ENCODE results near the gene USP9X.
A peak's percentile ranks its signal among the peaks of the same experiment; 100 is the strongest.

Gene USP9X

DNA sequence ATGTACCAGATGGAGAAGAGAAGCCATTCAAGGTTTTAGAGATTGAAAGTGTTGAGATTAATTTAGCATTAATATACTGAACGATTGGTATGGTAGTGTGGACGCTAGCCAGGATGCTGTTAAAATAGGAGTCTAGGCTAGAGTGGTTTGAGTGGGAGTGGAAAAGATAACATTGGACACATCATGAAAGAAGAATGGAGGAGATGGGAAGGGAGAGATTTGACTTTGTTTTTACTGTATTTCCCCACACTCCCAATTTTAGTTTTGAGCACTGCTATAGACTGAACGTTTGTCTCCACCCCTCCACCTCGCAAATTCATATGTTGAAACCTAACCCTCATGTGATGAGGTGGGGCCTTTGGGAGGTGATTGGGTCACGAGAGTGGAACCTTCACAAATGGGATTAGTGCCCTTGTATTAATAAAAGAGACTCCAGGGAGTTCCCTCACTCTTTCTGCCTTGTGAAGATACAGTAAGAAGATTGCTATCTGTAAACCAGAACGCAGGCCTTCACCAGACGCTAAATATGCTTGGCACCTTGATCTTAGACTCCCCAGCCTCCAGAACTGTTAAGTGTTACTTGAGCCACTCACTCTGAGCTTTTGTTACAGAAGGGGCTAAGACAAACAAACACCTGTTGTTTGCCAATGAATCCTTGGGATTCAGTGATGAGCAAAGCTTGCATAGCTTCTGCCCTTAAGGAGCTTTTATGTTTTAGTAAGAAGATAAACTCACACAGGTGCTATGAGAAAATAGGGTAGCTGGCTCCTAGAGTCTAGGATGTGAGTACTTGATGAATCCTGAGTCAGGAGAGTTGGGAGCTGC, 25.8 kb downstream of the USP9X start:
- TF ChIP-seq TEAD4 (IDR thresholded peaks at IDR 0.05) (no peak), TAF1 (IDR thresholded peaks at IDR 0.05; ENCODE audit: low read depth) (no peak), ZBTB7A (IDR thresholded peaks at IDR 0.05; ENCODE audit: low read depth) (no peak), YY1 (IDR thresholded peaks at IDR 0.05; ENCODE audit: low read depth) (no peak)

DNA sequence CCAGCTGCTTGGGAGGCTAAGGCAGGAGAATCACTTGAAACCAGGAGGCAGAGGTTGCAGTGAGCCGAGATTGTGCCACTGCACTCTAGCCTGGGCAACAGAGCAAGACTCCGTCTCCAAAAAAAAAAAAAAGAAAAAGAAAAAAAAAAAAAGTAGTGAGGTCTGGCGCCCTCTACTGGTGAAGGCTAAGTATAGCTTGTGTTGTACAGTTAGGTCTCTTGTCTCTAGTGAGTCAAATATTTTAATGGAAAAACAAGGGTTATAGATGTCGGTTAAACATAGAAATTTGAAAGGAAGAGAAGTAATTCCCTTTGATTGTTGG, 29.8 kb downstream of the USP9X start:
- TF ChIP-seq RAD21 (IDR thresholded peaks at IDR 0.05; ENCODE audit: low read depth) = peak; percentile 42

DNA sequence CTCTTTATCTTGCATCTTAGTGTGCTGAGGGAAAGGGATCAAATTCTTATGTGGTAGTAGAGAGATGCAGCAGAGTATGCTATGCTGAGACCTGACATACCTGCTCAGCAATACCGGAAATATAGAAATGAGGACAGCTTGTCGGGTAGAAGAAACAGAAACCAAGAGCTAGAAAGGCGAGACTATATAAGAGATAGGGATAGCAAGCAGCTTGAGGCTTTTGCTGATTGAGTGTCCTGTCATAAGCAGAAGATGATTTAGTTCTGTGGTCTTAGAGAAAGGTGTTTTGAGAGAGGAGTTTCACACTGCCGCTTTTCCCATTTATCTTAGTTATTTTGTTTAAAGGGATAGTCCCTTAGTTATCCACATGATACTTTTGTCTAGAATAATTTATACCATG, 31.7 kb downstream of the USP9X start:
- no peak for TF ChIP-seq CREB1 (IDR thresholded peaks at IDR 0.05; ENCODE audit: low read depth)
- TF ChIP-seq, protein P1, sequence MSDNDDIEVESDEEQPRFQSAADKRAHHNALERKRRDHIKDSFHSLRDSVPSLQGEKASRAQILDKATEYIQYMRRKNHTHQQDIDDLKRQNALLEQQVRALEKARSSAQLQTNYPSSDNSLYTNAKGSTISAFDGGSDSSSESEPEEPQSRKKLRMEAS (IDR thresholded peaks at IDR 0.05) = no peak
- TF ChIP-seq RAD21 (IDR thresholded peaks at IDR 0.05; ENCODE audit: low read depth) = no peak
- TF ChIP-seq FOXM1 (IDR thresholded peaks at IDR 0.05; ENCODE audit: borderline replicate concordance, low read depth) = no peak
- TF ChIP-seq TAF1 (IDR thresholded peaks at IDR 0.05; ENCODE audit: low read depth) = no peak
- TF ChIP-seq, protein P2, sequence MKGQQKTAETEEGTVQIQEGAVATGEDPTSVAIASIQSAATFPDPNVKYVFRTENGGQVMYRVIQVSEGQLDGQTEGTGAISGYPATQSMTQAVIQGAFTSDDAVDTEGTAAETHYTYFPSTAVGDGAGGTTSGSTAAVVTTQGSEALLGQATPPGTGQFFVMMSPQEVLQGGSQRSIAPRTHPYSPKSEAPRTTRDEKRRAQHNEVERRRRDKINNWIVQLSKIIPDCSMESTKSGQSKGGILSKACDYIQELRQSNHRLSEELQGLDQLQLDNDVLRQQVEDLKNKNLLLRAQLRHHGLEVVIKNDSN (IDR thresholded peaks at IDR 0.05) = no peak
- TF ChIP-seq, protein P3, sequence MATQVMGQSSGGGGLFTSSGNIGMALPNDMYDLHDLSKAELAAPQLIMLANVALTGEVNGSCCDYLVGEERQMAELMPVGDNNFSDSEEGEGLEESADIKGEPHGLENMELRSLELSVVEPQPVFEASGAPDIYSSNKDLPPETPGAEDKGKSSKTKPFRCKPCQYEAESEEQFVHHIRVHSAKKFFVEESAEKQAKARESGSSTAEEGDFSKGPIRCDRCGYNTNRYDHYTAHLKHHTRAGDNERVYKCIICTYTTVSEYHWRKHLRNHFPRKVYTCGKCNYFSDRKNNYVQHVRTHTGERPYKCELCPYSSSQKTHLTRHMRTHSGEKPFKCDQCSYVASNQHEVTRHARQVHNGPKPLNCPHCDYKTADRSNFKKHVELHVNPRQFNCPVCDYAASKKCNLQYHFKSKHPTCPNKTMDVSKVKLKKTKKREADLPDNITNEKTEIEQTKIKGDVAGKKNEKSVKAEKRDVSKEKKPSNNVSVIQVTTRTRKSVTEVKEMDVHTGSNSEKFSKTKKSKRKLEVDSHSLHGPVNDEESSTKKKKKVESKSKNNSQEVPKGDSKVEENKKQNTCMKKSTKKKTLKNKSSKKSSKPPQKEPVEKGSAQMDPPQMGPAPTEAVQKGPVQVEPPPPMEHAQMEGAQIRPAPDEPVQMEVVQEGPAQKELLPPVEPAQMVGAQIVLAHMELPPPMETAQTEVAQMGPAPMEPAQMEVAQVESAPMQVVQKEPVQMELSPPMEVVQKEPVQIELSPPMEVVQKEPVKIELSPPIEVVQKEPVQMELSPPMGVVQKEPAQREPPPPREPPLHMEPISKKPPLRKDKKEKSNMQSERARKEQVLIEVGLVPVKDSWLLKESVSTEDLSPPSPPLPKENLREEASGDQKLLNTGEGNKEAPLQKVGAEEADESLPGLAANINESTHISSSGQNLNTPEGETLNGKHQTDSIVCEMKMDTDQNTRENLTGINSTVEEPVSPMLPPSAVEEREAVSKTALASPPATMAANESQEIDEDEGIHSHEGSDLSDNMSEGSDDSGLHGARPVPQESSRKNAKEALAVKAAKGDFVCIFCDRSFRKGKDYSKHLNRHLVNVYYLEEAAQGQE (IDR thresholded peaks at IDR 0.05; ENCODE audit: low read depth) = no peak
- TF ChIP-seq YY1 (IDR thresholded peaks at IDR 0.05; ENCODE audit: low read depth) = no peak
- no peak for TF ChIP-seq CEBPB (IDR thresholded peaks at IDR 0.05)
- no peak for TF ChIP-seq TEAD4 (IDR thresholded peaks at IDR 0.05)
- TF ChIP-seq ZBTB7A (IDR thresholded peaks at IDR 0.05; ENCODE audit: low read depth) = no peak
- TF ChIP-seq EP300 (IDR thresholded peaks at IDR 0.05; ENCODE audit: borderline replicate concordance) = no peak
- TF ChIP-seq TCF12 (IDR thresholded peaks at IDR 0.05; ENCODE audit: low read depth) = no peak
- TF ChIP-seq NFIC (IDR thresholded peaks at IDR 0.05) = no peak
- TF ChIP-seq EGR1 (IDR thresholded peaks at IDR 0.05) = no peak

DNA sequence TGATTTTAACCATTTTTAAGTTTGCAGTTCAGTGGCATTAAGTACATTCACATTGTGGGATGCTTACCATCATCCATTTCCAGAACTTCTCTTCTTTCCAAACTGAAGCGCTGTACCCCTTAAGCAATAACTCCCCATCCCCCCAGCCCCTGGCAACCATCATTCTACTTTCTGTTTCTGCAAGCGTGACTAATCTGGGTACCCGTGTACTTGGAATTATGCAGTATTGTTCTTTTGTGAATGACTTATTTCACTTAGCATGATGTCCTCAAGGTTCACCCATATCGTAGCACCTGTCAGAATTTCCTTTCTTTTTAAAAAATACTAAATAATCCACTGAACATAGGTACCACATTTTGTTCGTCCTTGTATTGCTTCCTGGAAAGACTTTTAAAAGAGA, 32.9 kb downstream of the USP9X start:
- no peak for TF ChIP-seq EP300 (IDR thresholded peaks at IDR 0.05; ENCODE audit: borderline replicate concordance)
- TF ChIP-seq ZBTB7A (IDR thresholded peaks at IDR 0.05; ENCODE audit: low read depth) = no peak
- no peak for TF ChIP-seq TCF12 (IDR thresholded peaks at IDR 0.05; ENCODE audit: low read depth)
- TF ChIP-seq, protein P3 (IDR thresholded peaks at IDR 0.05; ENCODE audit: low read depth) = no peak
- TF ChIP-seq, protein P1 (IDR thresholded peaks at IDR 0.05) = no peak
- no peak for TF ChIP-seq FOXM1 (IDR thresholded peaks at IDR 0.05; ENCODE audit: borderline replicate concordance, low read depth)
- no peak for TF ChIP-seq CREB1 (IDR thresholded peaks at IDR 0.05; ENCODE audit: low read depth)
- TF ChIP-seq EGR1 (IDR thresholded peaks at IDR 0.05) = no peak
- no peak for TF ChIP-seq RAD21 (IDR thresholded peaks at IDR 0.05; ENCODE audit: low read depth)
- TF ChIP-seq, protein P2 (IDR thresholded peaks at IDR 0.05) = no peak
- TF ChIP-seq NFIC (IDR thresholded peaks at IDR 0.05) = no peak
- TF ChIP-seq YY1 (IDR thresholded peaks at IDR 0.05; ENCODE audit: low read depth) = no peak
- no peak for TF ChIP-seq TAF1 (IDR thresholded peaks at IDR 0.05; ENCODE audit: low read depth)
- TF ChIP-seq TEAD4 (IDR thresholded peaks at IDR 0.05) = no peak
- TF ChIP-seq CEBPB (IDR thresholded peaks at IDR 0.05) = no peak

DNA sequence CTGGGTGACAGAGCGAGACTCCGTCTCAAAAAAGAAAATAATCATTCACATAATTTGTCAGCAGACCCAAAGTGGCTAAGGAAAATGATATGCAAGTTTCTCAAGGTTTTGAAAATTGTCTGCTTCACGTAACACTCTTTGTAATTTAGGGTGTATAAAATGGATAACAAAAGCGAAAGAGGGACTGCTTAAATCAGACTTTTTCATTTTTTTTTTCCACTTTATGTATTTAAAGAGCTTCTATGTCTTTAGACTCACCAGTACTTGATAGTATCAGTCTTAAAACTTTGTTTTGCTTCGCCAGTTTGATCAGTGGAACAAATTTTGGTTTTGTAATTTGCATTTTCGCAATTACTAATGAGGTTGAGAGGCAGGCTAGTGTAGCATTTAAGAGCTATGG, 34.6 kb downstream of the USP9X start:
- TF ChIP-seq EGR1 (IDR thresholded peaks at IDR 0.05) = no peak
- TF ChIP-seq, protein P2 (IDR thresholded peaks at IDR 0.05) = no peak
- no peak for TF ChIP-seq CREB1 (IDR thresholded peaks at IDR 0.05; ENCODE audit: low read depth)
- TF ChIP-seq TEAD4 (IDR thresholded peaks at IDR 0.05) = no peak
- TF ChIP-seq ZBTB7A (IDR thresholded peaks at IDR 0.05; ENCODE audit: low read depth) = no peak
- no peak for TF ChIP-seq CEBPB (IDR thresholded peaks at IDR 0.05)

DNA sequence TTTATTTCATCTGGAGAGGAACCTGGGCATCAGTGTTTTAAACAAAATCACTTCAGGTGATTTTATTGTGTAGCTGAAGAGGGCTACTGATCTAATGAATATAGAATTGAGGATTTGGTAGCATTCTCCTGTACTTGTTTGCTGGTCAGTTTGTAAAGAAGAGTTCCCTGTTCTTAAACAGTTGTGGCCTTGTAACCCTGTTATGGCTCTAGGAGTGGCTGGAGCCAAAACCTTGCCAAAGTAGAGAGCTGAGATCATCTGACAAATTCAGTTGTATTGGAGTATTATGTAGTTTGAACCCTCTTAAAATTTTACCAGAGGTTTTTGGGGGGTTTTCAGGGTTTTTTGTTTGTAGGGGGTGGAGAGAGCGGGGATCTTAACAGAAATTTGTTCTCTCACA, 36.5 kb downstream of the USP9X start:
- no peak for TF ChIP-seq ZBTB7A (IDR thresholded peaks at IDR 0.05; ENCODE audit: low read depth)
- TF ChIP-seq EP300 (IDR thresholded peaks at IDR 0.05; ENCODE audit: borderline replicate concordance) = no peak
- no peak for TF ChIP-seq YY1 (IDR thresholded peaks at IDR 0.05; ENCODE audit: low read depth)
- no peak for TF ChIP-seq CEBPB (IDR thresholded peaks at IDR 0.05)
- TF ChIP-seq RAD21 (IDR thresholded peaks at IDR 0.05; ENCODE audit: low read depth) = no peak
- TF ChIP-seq, protein P1 (IDR thresholded peaks at IDR 0.05) = no peak
- TF ChIP-seq, protein P3 (IDR thresholded peaks at IDR 0.05; ENCODE audit: low read depth) = no peak
- TF ChIP-seq NFIC (IDR thresholded peaks at IDR 0.05) = no peak

Data from Ishikawa (cell line).